HEK293 (cell line): ENCODE measurements around the gene IFIT2.
"Not testable (repeated sequence)": the region's sequence is repeated elsewhere in the genome, so short reads cannot be mapped to it uniquely, and the experiment has no call there.

Experiments
- CTCF ChIA-PET: fragments of 350-600 bp; formaldehyde crosslinking; extraction: SDS; loops from one replicate; lab custom pipeline; 2021; ENCODE audit warnings: antibody characterized with exemption; lab: Yijun Ruan, JAX
- POLR2A ChIA-PET: fragments of 300-600 bp; formaldehyde crosslinking; extraction: SDS; loops from one replicate; lab custom pipeline; 2020; ENCODE audit warnings: antibody characterized with exemption, inconsistent platforms; lab: Yijun Ruan, JAX
- H3K27ac ChIP-seq: fragments of 200-500 bp; sonication (Bioruptor generic); 2 replicates; pipeline ENCODE4 v1.5.1; 2014; ENCODE audit warnings: low read depth, low read length, control low read depth, inconsistent platforms; ENCODE audit errors: extremely low read depth
- H3K36me3 ChIP-seq, 2 experiments: fragments of 200-500 bp in 1 of 2; sonication (Bioruptor generic) in 1 of 2; 1 replicate in 1 of 2; 2 replicates in 1 of 2; pipeline ENCODE4 v1.5.1; 2014 to 2017; ENCODE audit warnings: inconsistent platforms in 2 of 2, low read length in 2 of 2; ENCODE audit not compliant: control insufficient read depth in 2 of 2, insufficient read depth in 1 of 2
- H3K4me1 ChIP-seq: fragments of 200-500 bp; sonication (Bioruptor generic); 2 replicates; pipeline ENCODE4 v1.5.1; 2014; ENCODE audit warnings: mild to moderate bottlenecking, low read length, inconsistent platforms; ENCODE audit not compliant: control insufficient read depth, insufficient read depth
- H3K4me3 ChIP-seq: 2 replicates; pipeline ENCODE4 v1.5.1; 2011; ENCODE audit warnings: low read depth, mild to moderate bottlenecking, control low read depth, low read length, moderate library complexity
- H3K9me3 ChIP-seq: fragments of 200-500 bp; sonication (Bioruptor generic); 2 replicates; pipeline ENCODE4 v1.5.1; 2014; ENCODE audit warnings: low read depth, low read length, inconsistent platforms; ENCODE audit not compliant: control insufficient read depth, insufficient read depth
- GFI1B ChIP-seq: fragments of 450-650 bp; formaldehyde crosslinking; IDR thresholded peaks from 2 replicates; pipeline ENCODE4 v1.5.1; 2016; ENCODE audit warnings: missing biosample characterization, missing genetic modification characterization
- GLIS1 ChIP-seq: fragments of 450-650 bp; formaldehyde crosslinking; IDR thresholded peaks from 2 replicates; pipeline ENCODE4 v1.5.1; 2016; ENCODE audit warnings: missing biosample characterization, missing genetic modification characterization
- PRDM1 ChIP-seq: fragments of 450-650 bp; formaldehyde crosslinking; IDR thresholded peaks from 2 replicates; pipeline ENCODE4; 2016; ENCODE audit warnings: missing biosample characterization, missing genetic modification characterization
- RBAK ChIP-seq: fragments of 450-650 bp; formaldehyde crosslinking; IDR thresholded peaks from 2 replicates; pipeline ENCODE4 v1.5.1; 2016; ENCODE audit warnings: missing biosample characterization, missing genetic modification characterization
- TRIM28 ChIP-seq: IDR thresholded peaks from 2 replicates; pipeline ENCODE4 v1.6.1; 2011; ENCODE audit warnings: low read length, control low read depth, borderline replicate concordance
- ZBTB17 ChIP-seq: fragments of 450-650 bp; formaldehyde crosslinking; IDR thresholded peaks from 2 replicates; pipeline ENCODE4 v1.5.1; 2016; ENCODE audit warnings: missing biosample characterization, missing genetic modification characterization
- ZBTB20 ChIP-seq: fragments of 450-650 bp; formaldehyde crosslinking; IDR thresholded peaks from 2 replicates; pipeline ENCODE4 v1.5.1; 2016; ENCODE audit warnings: missing biosample characterization, missing genetic modification characterization
- ZNF324 ChIP-seq: fragments of 450-650 bp; formaldehyde crosslinking; IDR thresholded peaks from 2 replicates; pipeline ENCODE4 v1.5.1; 2016; ENCODE audit warnings: missing biosample characterization, missing genetic modification characterization
- ZNF335 ChIP-seq: fragments of 450-650 bp; formaldehyde crosslinking; conservative IDR thresholded peaks from 2 replicates; pipeline ENCODE4 v1.5.1; 2016; ENCODE audit warnings: missing biosample characterization, missing genetic modification characterization
- ZNF341 ChIP-seq: fragments of 450-650 bp; formaldehyde crosslinking; IDR thresholded peaks from 2 replicates; pipeline ENCODE4; 2016; ENCODE audit warnings: low read depth, missing biosample characterization, missing genetic modification characterization
- ZNF423 ChIP-seq: fragments of 450-650 bp; formaldehyde crosslinking; IDR thresholded peaks from 2 replicates; pipeline ENCODE4 v1.5.1; 2016; ENCODE audit warnings: missing biosample characterization, missing genetic modification characterization
- ZNF48 ChIP-seq: fragments of 450-650 bp; formaldehyde crosslinking; IDR thresholded peaks from 2 replicates; pipeline ENCODE4 v1.5.1; 2016; ENCODE audit warnings: missing biosample characterization, missing genetic modification characterization
- ZNF510 ChIP-seq: fragments of 450-650 bp; formaldehyde crosslinking; IDR thresholded peaks from 2 replicates; pipeline ENCODE4 v1.5.1; 2018; ENCODE audit warnings: mild to moderate bottlenecking, missing genetic modification characterization, missing biosample characterization; ENCODE audit not compliant: insufficient replicate concordance
- ZNF544 ChIP-seq: fragments of 450-650 bp; formaldehyde crosslinking; IDR thresholded peaks from 2 replicates; pipeline ENCODE4 v1.5.0; 2017; ENCODE audit warnings: missing biosample characterization, missing genetic modification characterization
- ZNF623 ChIP-seq: fragments of 450-650 bp; formaldehyde crosslinking; IDR thresholded peaks from 2 replicates; pipeline ENCODE4 v1.5.1; 2016; ENCODE audit warnings: missing biosample characterization, missing genetic modification characterization
- ZNF658 ChIP-seq: fragments of 450-650 bp; formaldehyde crosslinking; IDR thresholded peaks from 2 replicates; pipeline ENCODE4; 2016; ENCODE audit warnings: missing biosample characterization, missing genetic modification characterization
- ZNF777 ChIP-seq: fragments of 450-650 bp; formaldehyde crosslinking; IDR thresholded peaks from 2 replicates; pipeline ENCODE4 v1.5.1; 2017; ENCODE audit warnings: missing biosample characterization, missing genetic modification characterization, borderline replicate concordance
- TF ChIP-seq, protein P1 (sequence below): fragments of 450-650 bp; formaldehyde crosslinking; conservative IDR thresholded peaks from 2 replicates; pipeline ENCODE4 v1.5.1; 2016; ENCODE audit warnings: low read depth, missing biosample characterization, missing genetic modification characterization
- TF ChIP-seq, protein P2 (sequence below): fragments of 450-650 bp; formaldehyde crosslinking; IDR thresholded peaks from 2 replicates; pipeline ENCODE4 v1.5.1; 2016; ENCODE audit warnings: missing biosample characterization, missing genetic modification characterization

The IFIT2 gene

DNA sequence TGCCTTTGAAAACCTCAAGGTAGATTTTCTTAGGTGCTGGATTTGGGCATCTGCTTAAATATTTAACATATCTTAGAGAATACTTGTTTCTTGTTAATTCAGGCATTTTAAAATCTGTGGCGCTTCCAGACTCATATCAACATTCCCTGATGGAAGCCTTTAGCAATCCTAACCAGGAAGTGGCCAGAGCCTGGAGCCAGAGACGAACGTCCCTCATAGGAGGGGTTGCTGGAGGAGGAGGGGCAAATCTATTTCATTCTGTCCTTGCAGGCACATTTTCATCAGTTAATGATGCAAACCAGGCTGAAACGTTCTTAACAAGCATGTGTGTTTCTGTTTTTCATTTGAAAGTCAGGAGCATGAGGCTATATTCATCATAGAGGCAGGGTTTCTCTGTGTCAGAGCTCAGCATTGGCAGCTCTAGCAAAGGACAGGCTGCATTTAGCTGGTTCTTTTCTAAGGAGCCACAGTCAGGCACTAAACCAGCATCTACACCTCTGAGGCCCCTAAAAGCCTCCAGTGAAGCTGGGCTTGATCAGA lies 17.8 kb upstream of the IFIT2 start:
- Histone ChIP-seq H3K9me3 (no peaks in the 10 kb centered on the region), H3K36me3 (no peaks in the 10 kb centered on the region), H3K27ac (no peak overlapping the region), H3K4me3 (no peak overlapping the region), H3K4me1 (no peaks in the 10 kb centered on the region)
- TF ChIP-seq GFI1B (tag by site-specific recombination) = no peak
- peak; percentile 54; the same call in 1 of the 2 replicates for TF ChIP-seq ZBTB17
- TF ChIP-seq ZNF48 (tag by site-specific recombination) = no peak
- TF ChIP-seq ZNF544 (tag by site-specific recombination) = no peak
- peak; percentile 72 for TF ChIP-seq ZNF335
- TF ChIP-seq, protein P1, sequence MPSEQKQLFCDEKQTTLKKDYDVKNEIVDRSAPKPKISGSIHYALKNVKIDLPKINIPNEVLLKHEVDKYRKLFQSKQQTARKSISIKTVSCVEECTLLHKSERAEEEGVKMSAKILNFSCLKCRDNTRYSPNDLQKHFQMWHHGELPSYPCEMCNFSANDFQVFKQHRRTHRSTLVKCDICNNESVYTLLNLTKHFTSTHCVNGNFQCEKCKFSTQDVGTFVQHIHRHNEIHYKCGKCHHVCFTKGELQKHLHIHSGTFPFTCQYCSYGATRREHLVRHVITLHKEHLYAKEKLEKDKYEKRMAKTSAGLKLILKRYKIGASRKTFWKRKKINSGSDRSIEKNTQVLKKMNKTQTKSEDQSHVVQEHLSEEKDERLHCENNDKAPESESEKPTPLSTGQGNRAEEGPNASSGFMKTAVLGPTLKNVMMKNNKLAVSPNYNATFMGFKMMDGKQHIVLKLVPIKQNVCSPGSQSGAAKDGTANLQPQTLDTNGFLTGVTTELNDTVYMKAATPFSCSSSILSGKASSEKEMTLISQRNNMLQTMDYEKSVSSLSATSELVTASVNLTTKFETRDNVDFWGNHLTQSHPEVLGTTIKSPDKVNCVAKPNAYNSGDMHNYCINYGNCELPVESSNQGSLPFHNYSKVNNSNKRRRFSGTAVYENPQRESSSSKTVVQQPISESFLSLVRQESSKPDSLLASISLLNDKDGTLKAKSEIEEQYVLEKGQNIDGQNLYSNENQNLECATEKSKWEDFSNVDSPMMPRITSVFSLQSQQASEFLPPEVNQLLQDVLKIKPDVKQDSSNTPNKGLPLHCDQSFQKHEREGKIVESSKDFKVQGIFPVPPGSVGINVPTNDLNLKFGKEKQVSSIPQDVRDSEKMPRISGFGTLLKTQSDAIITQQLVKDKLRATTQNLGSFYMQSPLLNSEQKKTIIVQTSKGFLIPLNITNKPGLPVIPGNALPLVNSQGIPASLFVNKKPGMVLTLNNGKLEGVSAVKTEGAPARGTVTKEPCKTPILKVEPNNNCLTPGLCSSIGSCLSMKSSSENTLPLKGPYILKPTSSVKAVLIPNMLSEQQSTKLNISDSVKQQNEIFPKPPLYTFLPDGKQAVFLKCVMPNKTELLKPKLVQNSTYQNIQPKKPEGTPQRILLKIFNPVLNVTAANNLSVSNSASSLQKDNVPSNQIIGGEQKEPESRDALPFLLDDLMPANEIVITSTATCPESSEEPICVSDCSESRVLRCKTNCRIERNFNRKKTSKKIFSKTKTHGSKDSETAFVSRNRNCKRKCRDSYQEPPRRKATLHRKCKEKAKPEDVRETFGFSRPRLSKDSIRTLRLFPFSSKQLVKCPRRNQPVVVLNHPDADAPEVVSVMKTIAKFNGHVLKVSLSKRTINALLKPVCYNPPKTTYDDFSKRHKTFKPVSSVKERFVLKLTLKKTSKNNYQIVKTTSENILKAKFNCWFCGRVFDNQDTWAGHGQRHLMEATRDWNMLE (tag by site-specific recombination) = 0 out of 2 replicates have a peak, but pooled peaks have one; percentile 33
- ChIA-PET CTCF (interaction anchor here (0.6 kb wide), 1 partner anchor 495 kb away, joined by 3 read pairs; no protein-coding TSS in a partner anchor), POLR2A (no interaction called here)

- H3K27ac ChIP-seq, POLR2A ChIA-PET: not testable (repeated sequence)
- CTCF ChIA-PET = interaction anchor here (0.5 to 0.6 kb wide), 2 partner anchors 68 to 490 kb away, joined by 3 read pairs; no protein-coding TSS in a partner anchor
Observed at GRCh38 chr10:89284711-89285110, 17.1 kb upstream of the IFIT2 start.

DNA sequence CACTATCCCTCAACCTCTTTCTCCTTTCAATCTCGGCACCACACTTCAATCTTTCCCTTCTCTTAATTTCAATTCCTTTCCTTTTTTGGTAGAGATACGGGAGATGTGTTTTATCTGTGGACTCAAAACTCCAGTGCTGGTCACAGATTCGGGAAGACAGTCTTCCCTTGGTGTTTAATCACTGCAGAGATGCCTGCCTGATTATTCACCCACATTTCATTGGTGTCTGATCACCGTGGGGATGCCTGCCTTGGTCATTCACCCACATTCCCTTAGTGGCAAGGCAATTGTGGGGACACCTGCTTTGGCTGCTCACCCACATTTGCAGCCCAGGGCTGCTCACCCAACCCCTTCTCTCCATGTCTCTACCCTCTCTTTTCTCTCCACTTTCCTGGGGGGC lies 16.5 kb upstream of the IFIT2 start:
- H3K27ac ChIP-seq, POLR2A ChIA-PET, H3K36me3 ChIP-seq, H3K9me3 ChIP-seq, H3K4me1 ChIP-seq, H3K4me3 ChIP-seq: not testable (repeated sequence)
- CTCF ChIA-PET = interaction anchor here (0.6 kb wide), 1 partner anchor 489 kb away, joined by 3 read pairs; no protein-coding TSS in a partner anchor

More at GRCh38 chr10:89284711-89285110, 17.1 kb upstream of the IFIT2 start:
- not testable (repeated sequence) for H3K36me3 ChIP-seq, H3K4me3 ChIP-seq, H3K4me1 ChIP-seq, H3K9me3 ChIP-seq
- peak; percentile 18; the same call in 1 of the 2 replicates for TF ChIP-seq GLIS1 (tag by site-specific recombination)

DNA sequence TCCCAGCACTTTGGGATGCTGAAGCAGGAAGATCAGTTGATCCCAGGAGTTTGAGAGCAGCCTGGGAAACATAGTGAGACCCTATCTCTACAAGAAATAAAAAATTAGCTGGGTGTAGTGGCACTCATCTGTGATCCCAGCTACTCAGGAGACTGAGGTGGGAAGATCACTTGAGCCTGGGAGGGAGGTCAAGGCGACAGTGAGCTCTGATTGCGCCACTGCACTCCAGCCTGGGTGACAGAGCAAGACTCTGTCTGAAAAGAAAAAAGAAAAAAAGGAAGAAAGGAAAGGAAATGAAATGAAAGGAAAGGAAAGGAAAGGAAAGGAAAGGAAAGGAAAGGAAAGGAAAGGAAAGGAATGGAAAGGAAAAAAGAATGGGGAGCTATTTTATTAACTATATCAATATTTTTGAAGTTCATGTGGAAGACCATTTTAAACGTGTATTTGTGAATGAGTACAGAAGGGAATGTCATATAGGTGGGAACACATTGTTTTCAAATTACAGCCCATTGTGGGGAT lies 7.1 kb upstream of the IFIT2 start:
- CTCF ChIA-PET = interaction anchor here (0.6 to 1.1 kb wide), 3 partner anchors 9 to 74 kb away, joined by 3 to 7 read pairs (median 3); no protein-coding TSS in a partner anchor
- no peaks in the 10 kb centered on the region for H3K4me1 ChIP-seq
- TF ChIP-seq PRDM1 (peak; percentile 99), ZNF658 (tag by site-specific recombination) (no peak)
- TF ChIP-seq, all 188 proteins: peak for 1
- no peak overlapping the region for H3K4me3 ChIP-seq
- no peaks in the 10 kb centered on the region for H3K9me3 ChIP-seq
- POLR2A ChIA-PET = no interaction called here
- no peaks in the 10 kb centered on the region for H3K36me3 ChIP-seq
- no peak overlapping the region for H3K27ac ChIP-seq

DNA sequence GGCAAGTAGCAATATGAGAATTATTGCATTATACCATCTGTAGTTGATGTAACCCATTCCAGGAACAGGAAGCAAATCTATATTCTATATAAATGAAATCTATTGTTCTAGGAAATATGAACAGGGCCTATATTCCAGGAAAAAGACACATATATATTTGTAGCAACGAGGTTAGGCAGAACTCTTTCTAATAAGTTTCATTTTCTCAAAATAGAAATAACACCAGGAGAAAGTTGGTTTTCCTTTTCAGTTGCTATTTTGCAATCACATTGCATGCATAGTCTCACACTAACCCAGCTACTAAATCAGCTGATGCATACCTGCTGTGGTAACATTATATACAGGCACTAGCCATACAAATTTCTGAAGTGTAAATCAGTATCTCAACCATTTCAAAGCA lies 6.2 kb upstream of the IFIT2 start:
- Histone ChIP-seq H3K4me3 (no peak overlapping the region), H3K9me3 (no peaks in the 10 kb centered on the region), H3K27ac (no peak overlapping the region), H3K36me3 (no peaks in the 10 kb centered on the region), H3K4me1 (no peaks in the 10 kb centered on the region)
- POLR2A ChIA-PET = no interaction called here
- CTCF ChIA-PET = no interaction called here
- no peak for TF ChIP-seq ZNF777 (tag by site-specific recombination)
- TF ChIP-seq ZNF341 (tag by site-specific recombination) = no peak
- TF ChIP-seq, protein P2, sequence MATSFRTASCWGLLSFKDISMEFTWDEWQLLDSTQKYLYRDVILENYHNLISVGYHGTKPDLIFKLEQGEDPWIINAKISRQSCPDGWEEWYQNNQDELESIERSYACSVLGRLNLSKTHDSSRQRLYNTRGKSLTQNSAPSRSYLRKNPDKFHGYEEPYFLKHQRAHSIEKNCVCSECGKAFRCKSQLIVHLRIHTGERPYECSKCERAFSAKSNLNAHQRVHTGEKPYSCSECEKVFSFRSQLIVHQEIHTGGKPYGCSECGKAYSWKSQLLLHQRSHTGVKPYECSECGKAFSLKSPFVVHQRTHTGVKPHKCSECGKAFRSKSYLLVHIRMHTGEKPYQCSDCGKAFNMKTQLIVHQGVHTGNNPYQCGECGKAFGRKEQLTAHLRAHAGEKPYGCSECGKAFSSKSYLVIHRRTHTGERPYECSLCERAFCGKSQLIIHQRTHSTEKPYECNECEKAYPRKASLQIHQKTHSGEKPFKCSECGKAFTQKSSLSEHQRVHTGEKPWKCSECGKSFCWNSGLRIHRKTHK (tag by site-specific recombination) = no peak
- no peak for TF ChIP-seq ZNF623
- no peak for TF ChIP-seq ZNF423
- no peak for TF ChIP-seq ZBTB20 (tag by site-specific recombination)
- no peak for TF ChIP-seq TRIM28
- no peak for TF ChIP-seq ZNF324 (tag by site-specific recombination)
- TF ChIP-seq ZNF510 (tag by site-specific recombination) = no peak
- no peak for TF ChIP-seq RBAK (tag by site-specific recombination)
- TF ChIP-seq GLIS1 (tag by site-specific recombination) = no peak
